Osteoblast (primary cell): ENCODE results near the gene FBN2. TPM values are rescaled to one million over a fixed set of nuclear protein-coding genes. Genes with fewer than 3 reads are reported as not detected.
"Not testable (repeated sequence)": the region's sequence is repeated elsewhere in the genome, so short reads cannot be mapped to it uniquely, and the experiment has no call there.

Experiments used
- DNase-seq: peaks from one replicate; pipeline ENCODE4 v3.0.0; 2011; ENCODE audit warnings: low spot score, mixed read lengths; ENCODE audit not compliant: insufficient read length; ENCODE audit errors: missing footprints
- H2AFZ ChIP-seq: 2 replicates; pipeline ENCODE4 v1.6.0; 2011; ENCODE audit warnings: mild to moderate bottlenecking, low read length
- H3K27ac ChIP-seq: 2 replicates; pipeline ENCODE4 v1.5.1; 2011; ENCODE audit warnings: mild to moderate bottlenecking, low read depth, low read length, moderate library complexity
- H3K27me3 ChIP-seq: 2 replicates; pipeline ENCODE4 v1.6.0; 2012; ENCODE audit warnings: mild to moderate bottlenecking, control low read depth, inconsistent platforms, low read length, moderate library complexity; ENCODE audit not compliant: insufficient read depth
- H3K36me3 ChIP-seq: 2 replicates; pipeline ENCODE4 v1.5.1; 2011; ENCODE audit warnings: mild to moderate bottlenecking, low read length, control low read depth, moderate library complexity; ENCODE audit not compliant: insufficient read depth
- H3K4me1 ChIP-seq: 2 replicates; pipeline ENCODE4 v1.5.1; 2011; ENCODE audit warnings: mild to moderate bottlenecking, low read length, control low read depth, moderate library complexity; ENCODE audit not compliant: insufficient read depth
- H3K4me2 ChIP-seq: 2 replicates; pipeline ENCODE4 v1.6.0; 2011; ENCODE audit warnings: mild to moderate bottlenecking, low read length; ENCODE audit not compliant: insufficient read depth
- H3K4me3 ChIP-seq: fragments of 200-600 bp; sonication (generic); 3 replicates; pipeline ENCODE4 v1.5.1; 2012; ENCODE audit warnings: mild to moderate bottlenecking, low read length, inconsistent platforms; ENCODE audit not compliant: insufficient read depth
- H3K79me2 ChIP-seq: 2 replicates; pipeline ENCODE4 v1.6.0; 2012; ENCODE audit warnings: mild to moderate bottlenecking, low read length, control low read depth, inconsistent platforms; ENCODE audit not compliant: insufficient read depth
- H3K9me3 ChIP-seq: 2 replicates; pipeline ENCODE4 v1.5.1; 2011; ENCODE audit warnings: low read depth, low read length, control low read depth
- H4K20me1 ChIP-seq: 2 replicates; pipeline ENCODE4 v1.6.0; 2012; ENCODE audit warnings: mild to moderate bottlenecking, low read length, control low read depth; ENCODE audit not compliant: insufficient read depth
- CTCF ChIP-seq: IDR thresholded peaks from 2 replicates; pipeline ENCODE4 v1.5.1; 2011; ENCODE audit warnings: mild to moderate bottlenecking, low read depth, low read length, moderate library complexity; ENCODE audit errors: extremely low read depth
- total RNA-seq: library from RNA; depleted of rRNA; stranded (reverse); fragments of >200 nt; gene quantifications from 2 replicates; pipeline ENCODE4 v1.2.3, GENCODE V29; 2012

FBN2 gene
- total RNA-seq, 1 donor, result 16.6 TPM

GRCh38 chr5:128453121-128453520, 84.9 kb downstream of the FBN2 start:
- no peak for DNase-seq
- H3K27ac ChIP-seq, result no peak overlapping the region
- H3K4me2 ChIP-seq, result no peak overlapping the region
- no peaks in the 10 kb centered on the region for H3K79me2 ChIP-seq
- H3K4me3 ChIP-seq, result no peak overlapping the region
- no peaks in the 10 kb centered on the region for H3K9me3 ChIP-seq
- no peaks in the 10 kb centered on the region for H3K36me3 ChIP-seq
- no peak for TF ChIP-seq CTCF
- no peaks in the 10 kb centered on the region for H4K20me1 ChIP-seq
- no peaks in the 10 kb centered on the region for H3K4me1 ChIP-seq
- H3K27me3 ChIP-seq, result no peaks in the 10 kb centered on the region
- no peak overlapping the region for H2AFZ ChIP-seq

GRCh38 chr5:128447224-128447623, 90.8 kb downstream of the FBN2 start:
- not testable (repeated sequence) for H3K36me3 ChIP-seq, H4K20me1 ChIP-seq, H2AFZ ChIP-seq, H3K27me3 ChIP-seq, H3K79me2 ChIP-seq, H3K4me1 ChIP-seq, H3K4me3 ChIP-seq, DNase-seq, H3K9me3 ChIP-seq, H3K4me2 ChIP-seq, H3K27ac ChIP-seq

- H3K4me2 ChIP-seq, result no peak overlapping the region
- no peak for DNase-seq
- H3K9me3 ChIP-seq, result no peaks in the 10 kb centered on the region
- no peaks in the 10 kb centered on the region for H3K27me3 ChIP-seq
- no peaks in the 10 kb centered on the region for H3K4me1 ChIP-seq
- no peaks in the 10 kb centered on the region for H3K79me2 ChIP-seq
- no peaks in the 10 kb centered on the region for H3K36me3 ChIP-seq
- no peaks in the 10 kb centered on the region for H4K20me1 ChIP-seq
- no peak overlapping the region for H2AFZ ChIP-seq
- no peak for TF ChIP-seq CTCF
- H3K4me3 ChIP-seq, result no peak overlapping the region
- no peak overlapping the region for H3K27ac ChIP-seq
Observed at GRCh38 chr5:128441941-128442350, 96.1 kb downstream of the FBN2 start.

- no peak overlapping the region for H3K27ac ChIP-seq
- DNase-seq, result no peak
- no peaks in the 10 kb centered on the region for H3K79me2 ChIP-seq
- H3K27me3 ChIP-seq, result no peaks in the 10 kb centered on the region
- H3K4me1 ChIP-seq, result no peaks in the 10 kb centered on the region
- H2AFZ ChIP-seq, result no peak overlapping the region
- H3K4me3 ChIP-seq, result no peak overlapping the region
- no peaks in the 10 kb centered on the region for H3K36me3 ChIP-seq
- H4K20me1 ChIP-seq, result no peaks in the 10 kb centered on the region
- no peaks in the 10 kb centered on the region for H3K9me3 ChIP-seq
- no peak for TF ChIP-seq CTCF
- H3K4me2 ChIP-seq, result no peak overlapping the region
Observed at GRCh38 chr5:128441165-128441564, 96.9 kb downstream of the FBN2 start.
